ENCODE results near the gene FBXO41.
"Not testable (repeated sequence)": the region's sequence is repeated elsewhere in the genome, so short reads cannot be mapped to it uniquely, and the experiment has no call there.

The FBXO41 gene

DNA sequence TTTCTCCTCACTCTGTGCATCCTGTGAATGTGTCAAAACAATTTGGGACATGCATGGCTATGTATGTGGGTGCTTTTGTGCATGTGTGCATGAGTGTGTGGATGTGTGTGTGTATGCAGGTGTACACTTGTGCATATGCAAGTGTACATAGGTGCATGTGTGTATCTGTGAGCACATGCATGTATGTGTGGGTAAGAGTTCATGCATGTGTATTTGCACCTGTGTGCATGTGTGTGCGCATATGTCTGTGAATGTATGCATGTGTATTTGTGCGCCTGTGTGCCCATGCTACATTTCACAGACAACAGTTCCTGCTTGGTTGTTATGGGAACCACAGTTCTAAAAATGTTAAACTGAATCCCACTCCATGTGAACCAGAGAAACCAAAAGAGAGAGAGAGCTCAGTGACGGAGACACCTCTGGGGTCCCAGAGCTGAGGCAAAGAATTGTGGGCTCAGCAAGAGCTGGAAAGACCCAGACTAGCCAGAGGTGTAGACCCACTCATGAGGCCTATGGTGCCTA is 1.9 kb upstream of the FBXO41 start:
- no peak for DNase-seq (ENCODE audit: low spot score)

DNA sequence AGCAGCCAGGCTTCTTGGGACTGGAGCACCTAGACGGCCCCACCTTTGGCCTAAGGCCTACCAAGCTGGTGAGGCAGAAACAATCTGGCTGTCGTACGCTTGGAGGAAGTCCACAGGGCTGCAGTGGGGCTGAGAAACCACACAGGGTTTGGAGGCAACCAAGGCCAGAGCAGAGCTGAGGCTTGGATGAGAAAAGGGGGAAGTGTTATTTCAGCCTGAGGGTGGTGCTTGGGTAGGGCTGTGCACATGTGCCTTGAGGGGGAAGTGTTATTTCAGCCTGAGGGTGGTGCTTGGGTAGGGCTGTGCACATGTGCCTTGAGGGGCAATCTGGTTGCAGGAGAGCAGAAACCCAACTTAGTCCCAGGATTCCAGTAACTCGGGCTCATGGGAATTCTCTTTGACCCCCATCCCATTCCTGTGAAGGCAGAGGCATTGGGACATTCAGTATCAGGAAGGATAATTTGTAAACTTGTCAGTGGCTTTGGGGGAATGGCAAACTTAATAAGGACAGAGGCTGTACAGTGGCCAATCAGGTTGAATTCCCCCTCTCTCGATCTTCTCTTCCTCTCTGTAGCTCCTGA is 971 bp upstream of the FBXO41 start:
- peak; percentile 68 for DNase-seq (ENCODE audit: low spot score)

DNA sequence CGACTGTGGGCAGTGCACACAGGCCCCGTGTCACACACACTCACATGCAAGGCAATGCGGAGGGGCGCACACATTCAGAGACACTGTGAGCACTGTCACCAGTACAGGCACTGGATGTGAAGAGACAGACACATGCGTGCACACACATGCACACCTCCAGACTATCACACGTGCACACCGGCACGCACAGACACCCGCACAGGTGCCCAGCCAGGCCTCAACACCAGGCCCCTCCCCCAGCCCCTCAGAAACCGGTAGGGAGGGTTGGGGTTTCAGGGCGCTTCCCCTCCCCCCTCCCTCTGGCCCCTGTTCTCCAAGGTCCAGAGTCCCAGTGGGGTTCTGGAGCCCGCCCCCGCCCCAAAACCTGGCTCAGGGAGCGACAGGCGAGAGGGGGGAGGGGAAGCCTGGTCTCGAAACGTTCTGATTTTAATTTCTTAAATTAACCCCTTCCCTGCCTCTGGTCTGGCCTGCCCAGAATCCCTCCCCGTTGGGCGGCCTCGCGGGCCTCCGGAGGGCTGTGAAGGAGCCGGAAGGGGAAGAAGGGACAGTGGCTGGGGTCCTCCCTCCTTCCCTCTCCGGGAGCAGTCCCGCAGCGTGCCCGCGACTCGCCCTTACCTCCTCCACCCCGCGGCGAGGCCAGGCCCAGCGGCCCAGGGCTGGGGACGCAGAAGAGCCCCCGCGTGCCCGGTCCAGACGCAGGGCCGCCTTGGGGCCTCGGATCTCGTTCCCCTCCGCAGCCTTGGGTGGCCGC is 558 bp downstream of the FBXO41 start:
- DNase-seq (ENCODE audit: low spot score) = no peak

DNA sequence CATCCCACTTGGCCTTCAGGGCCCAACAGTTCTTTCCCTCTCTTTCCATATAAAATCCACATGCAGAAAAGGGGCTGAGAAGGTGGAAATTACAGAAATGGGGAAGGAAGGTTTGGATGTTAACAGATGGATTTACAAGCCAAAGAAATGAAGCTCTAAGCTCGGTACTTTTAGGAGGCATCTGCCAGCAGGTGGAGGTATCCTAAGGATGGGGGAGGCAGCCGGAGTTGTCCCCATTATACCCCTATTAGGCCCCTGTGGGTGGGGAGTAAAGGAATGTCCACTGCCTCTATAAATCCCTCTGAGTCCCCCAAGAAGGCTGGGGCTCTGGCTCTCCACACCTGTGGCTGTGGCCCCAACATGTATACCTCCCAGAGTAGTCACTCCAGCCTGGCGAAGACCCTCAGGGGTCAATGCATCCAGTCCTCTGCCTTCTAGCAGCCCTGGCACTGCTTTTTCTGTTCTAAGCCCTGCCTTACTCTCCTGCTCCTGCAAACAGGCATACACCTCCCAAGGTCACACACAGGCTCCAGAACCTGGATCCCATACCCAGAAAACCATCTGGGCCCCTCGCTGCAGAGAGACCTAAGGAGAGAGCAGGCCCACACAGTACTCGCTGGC is 1.2 kb downstream of the FBXO41 start:
- no peak for DNase-seq (ENCODE audit: low spot score)

DNA sequence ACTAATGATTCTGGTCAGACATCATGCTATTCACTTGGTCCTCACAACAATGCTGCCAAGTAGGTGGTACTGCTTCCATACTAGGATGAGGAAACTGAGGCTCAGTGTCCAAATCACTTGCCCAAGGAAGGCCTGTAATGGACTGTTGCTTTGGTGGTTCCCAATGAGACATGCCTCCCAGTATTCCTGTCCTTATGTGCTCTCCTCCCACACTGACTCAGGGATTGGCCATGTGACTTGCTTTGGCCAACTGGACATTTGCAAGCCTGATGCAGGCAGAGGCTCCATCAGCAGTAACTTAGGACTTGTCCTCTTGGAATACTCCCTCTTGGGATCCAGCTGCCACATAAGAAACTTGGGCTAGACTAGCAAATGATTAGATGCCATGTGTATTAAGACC is 3.0 kb downstream of the FBXO41 start:
- no peak for DNase-seq (ENCODE audit: low spot score)

DNA sequence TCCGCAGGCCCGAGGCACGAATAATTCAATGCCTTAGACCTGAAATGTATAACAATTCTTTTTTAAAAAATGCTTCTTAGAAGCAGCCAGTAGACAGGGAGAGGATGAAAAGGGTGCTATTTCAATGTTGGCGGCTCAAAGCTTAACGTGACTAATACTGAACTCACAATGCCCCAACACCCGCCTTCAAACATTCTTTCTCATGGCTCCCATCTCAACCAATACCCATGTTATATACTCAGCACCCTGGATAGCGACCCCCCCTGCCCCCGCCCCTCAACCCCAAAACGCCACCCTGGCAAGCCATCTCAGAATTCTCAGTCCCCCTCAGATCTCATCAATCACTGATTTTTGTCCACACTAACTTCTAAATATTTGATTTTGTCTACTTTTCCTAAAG is 4.4 kb downstream of the FBXO41 start:
- no peak for DNase-seq (ENCODE audit: low spot score)

DNA sequence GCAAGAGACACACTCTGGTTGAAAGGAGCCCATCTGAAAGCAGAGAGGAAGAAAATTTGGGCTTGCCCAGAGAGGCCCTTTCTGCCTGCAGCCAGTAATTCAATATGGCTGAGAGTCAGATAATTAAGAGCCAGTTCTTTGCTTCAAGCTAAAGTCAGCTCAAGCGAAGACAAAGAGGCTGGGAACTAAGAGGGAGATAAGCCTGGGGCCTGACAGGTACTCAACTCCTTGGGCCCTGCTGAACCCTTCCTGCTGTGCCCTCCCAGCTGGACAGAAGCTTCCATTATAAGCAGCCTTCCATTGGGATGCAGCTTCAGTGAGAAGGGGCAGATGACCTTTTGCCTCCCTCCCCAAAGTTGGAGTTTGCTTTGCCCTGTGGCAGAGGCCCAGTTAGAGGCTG is 12.0 kb downstream of the FBXO41 start:
- no peak for DNase-seq (ENCODE audit: low spot score)

DNA sequence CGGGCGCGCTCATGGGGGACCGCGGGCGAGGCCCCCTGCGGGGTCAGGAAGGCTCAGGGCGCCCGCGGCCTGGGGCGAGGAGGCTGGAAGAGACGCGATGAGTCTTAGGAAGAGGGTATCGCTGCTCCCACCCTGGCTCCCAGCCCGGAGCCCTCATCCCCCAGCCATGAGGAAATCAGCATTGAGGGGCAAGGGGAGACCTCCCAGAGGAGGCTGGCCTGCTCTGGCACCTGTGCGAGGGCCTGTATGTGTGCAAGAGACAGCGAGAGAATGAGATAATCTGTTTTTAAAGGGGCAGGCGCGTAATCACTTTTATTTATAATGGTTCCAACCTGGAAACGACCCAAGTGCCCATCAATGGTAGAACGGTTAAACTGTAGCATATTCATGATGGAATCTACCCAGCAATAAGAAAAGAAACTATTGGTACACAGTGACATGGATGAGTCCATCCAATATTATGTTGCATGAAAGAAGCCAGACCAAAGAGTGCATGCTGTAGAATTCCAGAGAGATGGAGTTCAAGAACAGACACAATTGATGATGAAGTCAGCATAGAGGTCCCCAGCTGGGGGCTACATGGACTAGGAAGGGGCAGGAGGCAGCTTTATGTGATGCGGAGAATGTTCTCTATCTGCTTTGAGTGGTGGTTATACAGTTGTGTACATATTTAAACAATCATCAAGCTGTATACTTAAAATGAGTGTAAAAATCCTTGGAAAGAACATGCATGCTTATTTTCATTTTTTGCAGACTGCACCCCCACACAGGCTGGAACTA is 14.4 kb downstream of the FBXO41 start:
- no peak for DNase-seq (ENCODE audit: low spot score)

DNA sequence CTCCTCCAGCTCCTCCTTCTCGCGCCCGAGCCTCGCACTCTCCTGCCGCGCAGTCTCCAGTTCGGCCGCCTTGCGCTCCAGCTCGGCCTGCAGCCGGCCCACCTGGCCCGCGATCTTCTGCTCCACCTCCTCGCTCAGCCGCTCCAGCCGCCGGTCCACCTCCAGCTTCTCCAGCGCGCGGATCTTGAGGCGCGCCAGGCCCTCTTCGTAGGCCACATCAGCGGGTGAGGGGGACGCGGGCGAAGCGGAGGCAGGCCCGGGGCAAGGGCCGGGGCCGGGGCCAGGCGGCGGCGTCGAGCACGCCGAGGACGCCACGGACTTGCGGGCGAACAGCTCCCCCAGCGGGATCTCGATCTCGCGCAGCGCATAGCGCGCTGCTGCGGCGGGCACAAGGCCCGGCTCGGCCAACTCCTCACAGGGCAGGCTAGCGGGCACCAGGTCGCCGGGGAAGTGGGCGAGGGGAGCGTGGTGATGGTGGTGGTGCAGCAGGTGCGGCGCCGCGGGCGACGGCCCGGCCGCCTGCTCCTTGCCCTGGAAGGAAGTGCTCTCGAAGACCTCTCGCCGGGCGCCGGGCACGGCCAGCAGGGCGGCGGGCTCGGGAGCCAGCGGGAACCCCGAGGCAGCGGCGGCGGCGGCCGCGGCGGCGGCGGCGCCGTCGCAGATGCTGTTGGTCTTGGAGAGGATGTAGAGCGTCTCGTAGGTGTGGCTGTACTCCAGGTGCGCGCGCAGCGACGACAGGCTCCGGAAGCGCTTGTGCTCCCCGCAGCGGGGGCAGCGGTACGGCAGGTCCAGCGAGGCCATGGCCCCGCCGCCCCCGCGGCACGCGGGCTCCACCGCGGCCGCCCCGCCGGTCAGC is 15.2 kb downstream of the FBXO41 start:
- DNase-seq (ENCODE audit: low spot score) = no peak

DNA sequence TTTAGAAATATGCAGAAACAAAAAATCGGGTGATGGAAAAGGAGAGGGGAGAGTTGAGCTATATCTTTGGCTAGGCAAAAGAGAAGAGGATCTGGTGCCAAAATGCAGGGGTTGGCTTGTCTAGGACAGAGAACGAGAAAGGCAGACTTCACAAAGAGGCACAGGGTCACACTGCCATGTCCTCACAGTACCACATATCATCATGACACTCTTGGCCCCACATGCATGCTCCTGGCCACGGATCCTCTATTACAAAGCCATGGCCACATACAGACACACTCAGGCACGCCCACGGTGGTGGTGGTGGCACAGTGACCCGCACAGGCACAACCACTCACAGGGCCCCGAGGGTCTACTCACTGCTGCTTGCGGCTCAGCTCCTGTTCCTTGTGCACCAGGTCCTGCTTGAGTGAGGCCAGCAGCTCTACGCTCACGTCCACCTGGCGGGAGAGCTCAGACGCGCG is 15.9 kb downstream of the FBXO41 start:
- DNase-seq (ENCODE audit: low spot score) = no peak

DNA sequence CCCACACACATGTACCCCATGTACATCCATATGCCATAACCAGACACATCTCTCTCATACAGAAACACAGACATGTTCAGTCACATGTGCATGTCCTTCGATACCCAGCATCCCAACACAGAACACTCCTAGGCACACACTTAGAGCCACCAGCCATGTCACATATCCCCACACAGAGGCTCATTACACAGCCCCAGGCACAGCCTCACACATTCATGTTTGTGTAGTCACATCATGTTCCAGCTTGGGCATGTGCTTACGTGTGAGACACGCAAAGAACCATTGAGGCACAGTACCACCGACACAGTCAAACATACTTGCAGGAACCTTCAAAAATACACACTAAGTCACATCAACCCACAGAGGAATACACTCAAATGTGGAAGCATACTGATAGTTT is 17.3 kb downstream of the FBXO41 start:
- DNase-seq (ENCODE audit: low spot score) = no peak

DNA sequence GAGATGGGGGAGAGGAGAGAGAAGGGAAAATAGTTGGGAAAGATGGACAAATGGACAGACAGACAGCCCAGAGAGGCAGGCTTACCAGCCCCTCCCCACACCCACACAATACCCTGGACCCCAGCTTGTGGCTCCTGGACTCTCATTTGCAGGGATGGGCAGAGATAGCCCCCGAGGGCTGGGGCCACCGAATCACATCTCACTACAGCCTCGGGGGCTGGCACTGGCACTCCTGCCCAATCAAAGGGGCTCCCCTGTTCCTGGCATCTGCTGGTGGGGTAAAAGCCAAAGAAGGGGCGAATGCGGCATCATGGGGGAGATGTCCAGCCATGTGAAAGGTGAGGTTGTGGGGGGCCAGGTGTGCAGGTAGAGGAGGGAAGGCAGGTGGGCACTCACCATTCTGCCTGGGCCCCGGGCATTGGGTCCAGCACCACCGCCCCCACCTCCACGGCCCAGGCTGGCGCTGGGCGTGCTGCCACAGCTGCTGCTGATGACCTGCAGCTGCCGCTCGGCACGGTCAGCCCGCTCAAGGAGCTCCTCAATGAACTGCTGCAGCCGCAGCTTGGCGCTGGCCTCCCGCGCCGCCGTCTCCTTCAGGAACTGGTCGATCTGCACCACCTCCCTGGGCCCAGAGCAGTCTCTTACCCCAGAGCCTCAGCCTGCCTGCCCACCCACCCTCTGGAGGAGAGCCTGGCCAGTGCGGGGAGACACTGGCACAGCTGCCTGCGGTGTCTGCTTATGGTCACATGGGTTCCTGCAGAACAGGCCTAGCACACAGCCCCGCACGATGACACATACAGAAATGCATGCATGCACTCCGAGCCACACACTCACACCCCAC is 18.0 kb downstream of the FBXO41 start:
- DNase-seq (ENCODE audit: low spot score) = peak; percentile 54

DNA sequence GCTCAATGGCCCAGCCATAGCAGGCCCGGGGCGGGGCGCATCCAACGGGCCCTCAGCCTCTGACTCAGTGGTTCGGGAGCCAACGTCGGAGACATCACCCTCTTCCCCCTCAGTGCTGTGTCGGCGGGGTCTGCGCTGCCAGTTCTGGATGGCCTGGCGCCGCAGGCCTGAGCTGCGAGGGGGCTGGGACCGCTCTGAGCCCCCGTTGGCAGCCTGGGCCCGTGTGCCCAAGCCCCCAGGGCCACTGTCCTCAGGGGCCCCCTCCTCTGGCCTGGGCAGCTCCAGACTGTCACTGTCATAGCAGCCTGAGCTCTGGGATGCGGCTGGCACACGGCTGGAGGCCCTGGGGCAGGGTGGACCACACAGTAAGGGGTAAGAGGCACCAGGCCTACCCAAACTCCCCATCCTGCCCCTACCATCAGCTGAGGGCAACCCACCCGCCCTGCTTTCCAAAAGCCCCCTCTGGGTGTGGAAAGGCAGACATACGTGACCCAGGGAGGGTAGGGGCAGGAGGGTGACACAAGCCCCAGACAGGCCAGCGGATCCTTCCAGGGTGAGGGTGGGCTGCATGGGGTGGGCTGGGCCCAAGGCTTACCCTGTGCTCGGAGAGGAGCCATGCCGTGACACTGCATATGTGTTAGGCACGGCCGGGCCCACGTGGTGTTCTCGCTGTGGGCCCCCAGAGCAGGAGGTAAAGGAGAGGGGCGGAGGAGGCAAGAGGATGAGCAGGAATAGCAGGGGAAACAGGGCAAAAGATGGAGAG is 18.8 kb downstream of the FBXO41 start:
- DNase-seq (ENCODE audit: low spot score) = no peak

DNA sequence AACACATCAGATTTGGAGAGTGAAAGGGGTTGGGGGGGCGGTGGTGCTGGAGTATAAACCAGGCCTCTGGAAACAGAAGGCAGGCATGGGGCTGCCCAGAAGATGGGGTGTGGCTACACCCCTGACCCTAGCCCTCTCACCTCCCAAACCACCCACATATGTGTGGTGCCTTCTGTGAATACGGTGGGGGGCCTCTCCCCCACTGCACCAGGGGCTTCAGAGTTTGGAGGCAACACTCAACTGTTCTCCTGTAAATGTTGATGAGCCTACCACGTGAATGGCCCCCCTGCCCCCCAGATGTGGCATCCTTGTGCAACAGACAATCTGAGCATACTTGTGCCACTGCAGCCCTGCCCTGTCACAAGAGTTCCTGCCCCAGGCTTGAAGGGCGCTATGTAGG is 19.5 kb downstream of the FBXO41 start:
- no peak for DNase-seq (ENCODE audit: low spot score)

DNA sequence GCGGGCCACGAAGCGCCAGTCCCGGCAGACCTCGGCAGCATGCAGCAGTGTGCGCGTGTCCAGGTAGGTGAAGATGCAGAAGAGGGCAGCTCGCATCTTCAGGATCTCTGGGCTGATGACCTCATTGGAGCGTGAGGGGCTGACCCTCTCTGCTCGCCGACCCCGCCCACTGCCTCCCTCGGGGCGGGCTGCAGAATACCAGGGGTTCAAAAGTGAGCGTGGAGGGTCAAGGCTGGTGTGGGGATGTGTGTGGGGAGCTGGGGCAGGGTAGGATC is 20.0 kb downstream of the FBXO41 start:
- no peak for DNase-seq (ENCODE audit: low spot score)

DNA sequence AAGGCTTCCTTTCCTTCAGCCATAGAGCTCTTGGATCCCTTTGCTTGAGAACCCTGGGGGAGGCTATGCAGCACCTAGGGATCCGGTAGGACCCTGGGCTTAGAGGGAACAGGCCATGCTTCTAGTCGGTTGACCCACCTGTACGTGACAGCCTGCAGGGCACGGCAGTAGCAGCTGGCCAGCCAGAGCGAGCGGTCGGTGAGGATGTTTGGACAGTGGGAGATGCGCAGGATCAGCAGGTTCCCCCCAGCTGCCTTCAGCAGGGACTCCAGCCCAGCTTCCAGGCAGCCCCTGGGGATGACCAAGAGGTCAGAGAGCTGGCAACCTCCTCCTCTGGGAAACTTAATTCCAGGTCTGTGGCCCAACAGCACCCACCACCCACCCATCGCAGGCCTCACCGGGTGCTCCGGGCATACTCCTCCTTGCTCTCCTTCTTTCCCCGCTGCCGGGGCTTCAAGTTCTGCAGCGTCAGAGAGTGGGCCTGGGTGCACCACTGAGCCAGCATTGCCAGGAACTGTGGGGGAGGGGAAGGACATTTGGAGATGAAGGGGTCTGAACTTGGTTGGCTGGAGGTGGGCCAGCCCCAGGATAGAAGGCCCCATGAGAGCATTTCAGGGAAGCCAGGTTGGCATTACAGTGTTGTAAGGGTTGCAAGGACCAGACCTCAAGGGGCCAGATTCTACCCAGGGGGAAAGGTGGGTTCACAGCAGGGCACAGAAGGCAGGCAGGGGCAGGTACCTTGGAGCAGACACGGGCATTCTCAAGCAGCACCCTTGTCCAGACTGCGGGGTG is 20.5 kb downstream of the FBXO41 start:
- DNase-seq (ENCODE audit: low spot score) = no peak

DNA sequence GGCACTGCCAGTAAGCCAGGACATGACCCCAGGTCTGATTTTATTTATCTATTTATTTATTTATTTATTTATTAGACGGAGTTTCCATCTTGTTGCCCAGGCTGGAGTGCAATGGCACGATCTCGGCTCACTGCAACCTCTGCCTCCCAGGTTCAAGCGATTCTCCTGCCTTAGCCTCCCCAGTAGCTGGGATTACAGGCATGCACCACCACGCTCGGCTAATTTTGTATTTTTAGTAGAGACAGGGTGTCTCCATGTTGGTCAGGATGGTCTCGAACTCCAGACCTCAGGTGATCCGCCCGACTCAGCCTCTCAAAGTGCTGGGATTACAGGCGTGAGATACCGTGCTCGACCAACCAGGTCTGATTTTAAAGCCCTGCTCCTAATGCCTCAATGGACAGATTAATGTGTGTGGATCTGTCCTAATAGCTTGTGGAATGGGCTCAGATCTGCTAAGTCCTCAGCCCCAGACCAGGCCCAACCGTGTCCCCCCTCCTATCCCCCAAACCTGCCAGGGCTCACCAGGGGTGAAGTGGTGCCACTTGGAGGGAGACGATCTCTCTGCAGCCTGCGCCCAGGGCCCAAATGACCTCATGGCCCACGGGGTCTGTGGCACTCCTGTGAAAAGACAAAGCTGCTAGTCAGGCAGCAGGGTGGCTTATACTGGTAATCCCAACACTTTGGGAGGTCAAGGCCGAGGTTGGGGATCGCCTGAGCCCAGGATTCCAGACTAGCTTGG is 21.4 kb downstream of the FBXO41 start:
- DNase-seq (ENCODE audit: low spot score) = not testable (repeated sequence)

DNA sequence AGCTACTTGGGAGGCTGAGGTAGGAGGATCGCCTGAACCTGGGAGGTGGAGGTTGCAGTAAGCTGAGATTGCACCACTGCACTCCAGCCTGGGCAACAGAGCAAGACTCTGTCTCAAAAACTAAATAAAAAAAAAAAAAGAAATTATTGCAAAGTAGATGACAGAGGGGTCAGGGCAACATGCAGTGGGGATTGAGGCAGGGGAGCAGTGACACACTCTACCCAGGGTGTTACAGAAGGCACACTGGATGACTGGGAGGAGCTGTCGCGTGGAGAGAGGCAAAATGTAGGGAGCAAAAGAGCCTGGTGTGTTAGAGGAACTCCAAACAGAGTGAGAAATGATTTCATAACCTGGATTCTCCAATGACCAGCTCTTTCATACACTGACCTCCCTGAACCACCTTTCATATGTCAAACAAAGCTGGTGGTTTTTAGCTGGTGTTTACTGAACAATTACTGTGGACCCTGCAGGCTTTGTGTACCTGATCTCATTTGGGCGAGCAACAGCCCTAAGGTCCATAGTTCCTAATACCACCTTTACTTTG is 22.1 kb downstream of the FBXO41 start:
- no peak for DNase-seq (ENCODE audit: low spot score)
